HG03280 (cell line): ENCODE measurements around the gene SLC2A4RG.

ENCODE experiments used
- ATAC-seq: cut with Tn5 transposase; IDR thresholded peaks from one replicate; pipeline ENCODE4 v1.9.1; 2021; ENCODE audit warnings: mild to moderate bottlenecking, moderate library complexity; ENCODE audit not compliant: unreplicated experiment

SLC2A4RG gene

DNA sequence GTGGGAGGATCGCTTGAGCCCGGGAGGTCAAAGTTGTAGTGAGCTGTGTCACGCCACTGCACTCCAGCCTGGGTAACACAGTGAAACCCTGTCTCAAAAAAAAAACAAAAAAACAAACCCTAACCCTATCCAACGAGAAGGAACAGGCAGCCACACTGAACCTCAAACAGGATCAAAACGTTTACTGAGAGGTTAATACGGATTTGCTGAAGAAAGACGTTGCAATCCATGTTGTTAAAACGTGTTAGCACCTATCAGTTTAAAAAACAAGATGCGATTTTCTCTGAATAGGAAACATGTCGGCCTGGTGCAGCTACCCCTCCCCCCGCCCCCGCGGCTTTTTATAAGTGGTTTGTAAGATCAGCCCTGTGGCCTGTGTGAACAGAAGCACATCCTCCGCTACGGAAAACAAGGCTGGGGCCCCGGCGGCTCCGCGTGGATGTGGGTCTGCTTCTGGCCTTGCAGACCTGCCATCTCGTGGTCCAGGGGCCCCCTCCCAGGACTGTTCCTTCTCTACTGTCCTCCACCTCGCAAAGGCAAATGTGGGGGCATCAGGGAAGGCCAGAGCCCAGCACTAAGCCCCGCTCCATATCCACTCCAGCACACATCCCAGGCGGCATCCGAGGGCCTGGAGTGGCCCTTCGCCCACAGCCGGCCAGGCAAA is 11.4 kb downstream of the SLC2A4RG start:
- ATAC-seq: no peak

DNA sequence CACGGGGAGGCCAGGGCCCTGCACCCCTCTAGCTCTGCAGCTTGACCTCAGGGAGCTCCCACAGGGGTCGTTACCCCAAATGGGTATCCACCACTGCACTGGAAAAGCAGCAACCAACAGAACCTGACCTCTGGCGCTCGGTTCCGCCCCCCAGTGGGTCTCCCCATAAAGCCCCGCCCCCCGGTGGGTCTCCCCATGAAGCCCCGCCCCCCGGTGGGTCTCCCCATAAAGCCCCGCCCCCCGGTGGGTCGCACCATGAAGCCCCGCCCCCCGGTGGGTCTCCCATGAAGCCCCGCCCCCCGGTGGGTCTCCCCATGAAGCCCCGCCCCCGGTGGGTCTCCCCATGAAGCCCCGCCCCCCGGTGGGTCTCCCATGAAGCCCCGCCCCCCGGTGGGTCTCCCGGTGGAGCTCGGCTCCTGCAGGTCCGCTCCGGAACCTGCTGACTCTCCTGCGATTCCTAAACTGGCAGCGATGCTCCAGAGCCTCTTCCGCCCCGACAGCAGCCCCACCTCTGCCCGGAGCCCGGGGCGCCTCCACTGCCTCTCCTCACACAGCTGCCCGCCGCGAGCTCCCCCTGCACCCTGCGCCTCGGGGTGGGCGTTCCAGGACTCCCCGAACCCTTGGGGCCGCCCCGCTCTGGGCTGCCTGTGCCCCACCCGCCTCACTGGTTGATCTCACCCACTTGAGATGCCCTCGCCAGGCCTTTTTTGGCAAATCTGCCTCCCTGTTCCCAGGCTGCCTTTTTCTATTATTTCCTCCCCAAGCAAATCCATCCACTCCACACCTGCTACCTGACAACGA is 12.1 kb downstream of the SLC2A4RG start:
- no peak for ATAC-seq

DNA sequence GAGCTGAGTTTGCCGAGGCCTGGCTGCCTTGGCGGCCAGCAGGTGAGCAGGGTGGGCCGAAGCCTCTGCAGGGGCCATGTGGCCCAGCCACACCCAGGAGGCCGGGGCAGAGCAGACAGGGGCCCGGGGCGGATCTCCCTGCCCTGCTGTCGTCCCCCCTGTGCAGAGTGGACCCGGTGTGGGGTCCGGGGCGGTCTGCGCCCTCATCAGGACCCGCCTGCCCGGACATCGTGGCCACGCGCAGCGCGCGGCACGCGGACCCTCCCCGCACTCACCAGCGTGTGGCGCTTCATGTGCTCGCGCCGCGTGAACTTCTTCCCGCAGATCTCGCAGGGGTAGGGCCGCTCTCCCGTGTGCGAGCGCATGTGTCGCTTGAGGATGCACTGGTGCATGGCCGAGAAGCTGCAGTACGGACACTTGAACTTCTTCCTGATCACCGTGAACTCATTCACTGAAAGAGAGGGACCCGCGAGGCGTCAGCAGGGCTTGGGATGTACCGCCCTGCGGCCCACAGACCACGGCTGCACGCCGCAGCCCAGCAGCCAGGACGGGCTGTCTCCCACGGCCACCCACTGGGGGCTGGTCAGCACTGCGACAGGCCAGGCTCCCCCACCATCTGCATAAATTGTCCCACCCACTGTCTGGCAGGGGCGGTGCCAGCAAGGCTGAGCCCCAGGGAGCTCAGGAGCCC is 13.0 kb downstream of the SLC2A4RG start:
- ATAC-seq: no peak

DNA sequence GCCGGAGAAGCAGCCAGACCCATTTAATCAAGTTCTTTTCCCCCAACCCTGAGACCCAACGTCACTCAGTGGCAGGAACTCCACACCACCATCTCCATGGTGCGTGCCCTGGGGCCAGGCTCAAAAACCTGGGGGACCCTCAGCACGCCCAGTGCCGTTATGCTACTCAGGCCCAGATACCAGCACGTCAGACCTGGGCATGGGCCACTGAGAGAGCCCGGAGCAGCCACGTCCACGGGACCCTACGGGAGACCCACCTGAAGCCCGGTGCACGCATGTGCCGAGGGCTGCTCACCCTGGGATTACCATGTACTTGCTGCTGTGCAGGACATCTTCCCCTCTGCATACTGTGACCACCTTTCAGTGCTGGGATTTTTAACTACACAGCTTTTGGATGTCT is 13.8 kb downstream of the SLC2A4RG start:
- ATAC-seq: no peak

DNA sequence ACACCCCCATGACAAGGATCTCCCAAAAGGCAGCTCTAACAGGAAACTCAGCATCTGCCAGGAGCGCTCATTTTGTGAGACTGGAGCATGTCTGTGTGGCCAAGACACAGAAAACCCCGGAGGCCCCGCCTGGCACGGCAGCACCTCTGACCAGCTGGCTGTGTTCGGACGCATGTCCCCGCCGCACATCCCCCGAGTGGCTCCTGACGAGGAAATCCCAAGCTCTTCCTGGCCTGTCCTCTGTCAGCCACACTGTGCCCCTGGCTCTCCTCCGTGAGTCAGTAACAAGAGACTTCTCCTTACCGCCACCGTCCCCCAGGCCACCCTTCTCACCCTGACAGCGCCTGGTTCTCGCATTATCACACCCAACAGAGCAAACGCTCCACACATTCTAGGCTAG is 14.4 kb downstream of the SLC2A4RG start:
- ATAC-seq: no peak

DNA sequence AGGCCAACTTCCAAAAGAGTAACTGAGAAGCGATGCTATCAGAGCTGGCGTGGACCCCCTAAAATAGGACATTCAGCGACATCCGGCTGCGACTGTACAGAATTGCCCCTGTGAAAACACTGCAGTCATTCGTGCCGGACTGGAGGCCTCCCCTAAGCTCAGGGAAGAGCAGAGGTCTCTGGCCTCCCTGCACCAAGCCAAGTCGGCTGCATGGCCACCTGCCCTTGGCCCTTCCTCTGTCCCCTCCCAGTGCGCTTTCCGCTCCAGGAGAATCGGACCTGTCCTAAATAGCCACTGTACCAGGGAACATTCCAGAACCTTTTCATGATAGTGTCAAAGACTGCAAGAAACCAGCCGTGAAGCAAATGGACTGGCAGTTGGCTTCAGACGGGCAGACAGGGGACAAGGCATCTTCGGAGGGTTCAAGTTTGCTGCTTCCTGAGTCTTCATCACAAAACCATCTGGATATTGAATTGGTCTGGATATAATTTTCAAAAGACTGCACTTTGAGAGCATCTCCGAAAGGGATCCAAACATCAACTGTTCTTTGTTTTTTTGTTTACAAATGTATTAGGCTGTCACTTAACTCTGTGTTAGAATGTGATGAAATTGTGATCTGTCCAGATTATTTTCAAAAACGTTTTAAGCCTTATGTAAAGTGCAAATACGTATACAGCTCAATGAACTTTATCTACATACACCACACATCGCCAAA is 16.5 kb downstream of the SLC2A4RG start:
- ATAC-seq: no peak

DNA sequence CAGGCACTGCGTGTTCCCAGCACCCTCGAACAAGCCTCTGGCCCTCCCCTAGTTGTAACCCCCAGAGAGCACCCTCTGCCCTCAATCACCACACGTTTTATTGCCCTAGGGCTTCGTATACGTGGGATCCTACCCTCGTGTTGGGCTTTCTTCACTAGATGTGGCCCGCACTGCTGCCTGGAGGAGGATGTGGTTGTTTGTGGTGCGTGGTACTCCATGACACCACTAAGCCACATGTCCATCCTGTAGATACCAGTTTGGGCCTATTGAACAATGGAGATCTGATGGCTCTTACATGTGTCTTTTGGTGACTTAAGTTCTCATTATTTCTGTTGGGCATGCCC is 17.0 kb downstream of the SLC2A4RG start:
- ATAC-seq: no peak

DNA sequence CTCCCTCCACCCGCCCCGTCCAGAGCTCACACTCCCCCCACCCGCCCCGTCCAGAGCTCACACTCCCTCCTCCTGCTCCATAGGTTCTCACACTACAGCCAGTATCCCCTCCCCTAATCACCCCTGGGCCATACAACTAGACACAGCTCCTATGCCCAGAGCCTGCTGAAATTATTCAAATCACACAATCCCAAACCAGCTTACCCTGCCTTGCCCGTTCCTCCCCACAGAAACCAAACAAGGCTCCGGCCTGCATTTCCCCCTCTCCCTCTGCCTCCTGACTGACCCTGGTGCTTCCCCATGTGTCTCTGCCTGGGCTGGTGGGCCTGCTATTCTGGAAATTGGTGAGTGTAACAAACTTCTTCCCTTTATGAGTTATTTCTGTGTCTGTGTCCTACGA is 18.6 kb downstream of the SLC2A4RG start:
- no peak for ATAC-seq

DNA sequence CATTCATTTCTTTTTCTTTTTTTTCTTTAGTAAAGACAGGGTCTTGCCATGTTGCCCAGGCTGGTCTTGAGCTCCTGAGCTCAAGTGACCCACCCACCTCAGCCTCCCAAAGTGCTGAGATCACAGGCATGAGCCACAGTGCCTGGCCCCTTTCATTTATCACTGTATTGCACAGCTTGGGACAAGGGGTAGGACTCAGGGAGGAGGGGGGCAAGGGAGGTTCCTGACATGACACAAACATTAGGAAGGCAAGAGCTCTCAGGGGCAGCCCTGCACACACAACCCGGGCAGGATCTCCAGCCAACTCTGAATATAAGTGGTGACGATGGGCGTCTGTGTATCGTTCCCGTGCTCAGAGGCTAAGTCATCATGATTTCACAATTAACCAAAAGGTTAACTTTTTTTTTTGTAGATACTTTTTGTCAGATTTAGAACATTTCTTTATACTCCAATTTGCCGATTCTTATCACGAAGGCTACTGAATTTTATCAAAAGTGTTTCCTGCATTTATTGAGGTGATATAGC is 19.9 kb downstream of the SLC2A4RG start:
- no peak for ATAC-seq

DNA sequence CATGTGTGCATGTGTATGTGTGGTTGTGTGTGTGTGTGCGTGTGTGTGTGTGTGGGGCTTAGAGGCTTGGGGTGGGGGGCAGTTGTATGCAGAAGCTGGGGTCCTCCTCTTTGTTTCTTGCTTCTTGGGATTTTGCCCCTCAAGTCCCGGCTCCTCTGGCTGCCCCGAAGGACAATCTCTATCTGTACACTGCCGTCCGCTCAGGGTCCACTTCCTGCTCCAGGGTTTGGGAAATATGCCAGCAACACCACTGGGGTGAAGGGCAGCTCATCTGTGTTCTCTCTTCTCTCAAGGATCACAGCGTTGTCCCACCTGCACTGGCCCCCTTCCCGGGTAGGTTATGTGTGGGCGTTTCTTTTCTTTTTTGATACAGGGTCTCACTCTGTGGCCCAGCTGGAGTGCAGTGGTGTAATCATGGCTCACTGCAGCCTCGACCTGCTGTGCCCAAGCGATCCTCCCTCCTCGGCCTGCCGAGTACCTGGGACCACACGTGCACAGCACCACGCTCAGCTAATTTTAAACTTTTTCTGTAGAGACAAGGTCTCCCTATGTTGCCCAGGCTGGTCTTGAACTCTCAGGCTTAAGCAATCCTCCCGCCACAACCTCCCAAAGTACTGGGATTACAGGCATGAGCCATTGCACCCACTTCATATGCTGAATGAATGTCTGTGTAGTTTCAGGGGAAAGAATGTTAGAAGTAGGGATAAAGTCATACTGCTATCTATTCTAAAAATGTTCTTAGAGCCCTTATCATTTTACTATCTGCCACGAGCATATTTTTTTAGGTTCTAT is 25.7 kb downstream of the SLC2A4RG start:
- ATAC-seq: no peak

DNA sequence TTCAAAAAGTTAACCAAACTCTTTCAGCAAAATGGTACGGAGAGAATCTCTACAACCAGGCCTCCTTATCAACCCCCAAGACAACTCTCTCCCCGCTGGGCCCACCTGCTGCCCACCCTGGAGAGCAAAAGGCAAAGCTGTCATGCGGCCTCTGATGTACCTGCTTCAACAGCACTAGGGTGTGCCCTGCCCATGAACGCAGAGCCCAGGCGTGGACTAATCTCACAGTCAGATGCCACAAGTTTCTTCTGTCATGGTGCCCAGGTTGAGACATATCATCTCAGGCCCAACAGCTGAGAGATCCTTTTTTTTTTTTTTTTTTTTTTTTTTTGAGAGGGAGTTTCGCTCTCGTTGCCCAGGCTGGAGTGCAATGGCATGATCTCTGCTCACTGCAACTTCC is 26.3 kb downstream of the SLC2A4RG start:
- no peak for ATAC-seq

DNA sequence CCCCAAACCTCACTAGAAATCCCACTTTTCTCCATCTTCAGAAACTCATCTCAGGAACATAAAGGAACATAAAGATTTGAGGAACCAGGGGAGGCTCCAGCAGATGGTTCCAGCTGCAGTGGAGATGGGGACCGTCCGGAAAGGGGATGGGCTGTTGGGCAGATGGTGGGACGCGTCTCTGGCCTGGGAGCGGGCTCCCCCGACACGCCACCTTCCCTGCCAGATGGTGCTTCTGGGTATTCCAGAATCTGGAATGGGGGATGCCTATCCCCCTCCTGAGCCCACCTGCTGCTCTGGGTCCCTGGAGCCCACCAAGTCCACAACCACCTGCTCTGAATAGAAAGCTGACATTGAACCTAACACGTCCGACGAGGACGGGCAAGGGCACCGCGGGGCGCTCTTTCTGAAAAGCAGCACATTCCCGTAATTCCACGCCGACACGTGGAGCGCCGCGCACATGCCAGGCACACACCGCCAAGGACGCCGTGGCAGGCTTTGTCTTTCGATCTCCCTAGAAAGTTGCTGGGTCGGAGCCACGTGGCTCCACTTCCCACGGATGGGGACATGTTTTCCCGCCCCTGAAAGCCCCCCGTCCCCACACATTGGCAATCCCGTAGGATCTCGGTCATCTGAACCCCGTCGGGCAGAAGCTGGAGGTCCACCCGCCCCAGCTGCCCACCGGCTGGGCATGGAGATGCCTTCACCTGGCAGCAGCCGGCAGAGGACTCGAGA is 27.3 kb downstream of the SLC2A4RG start:
- ATAC-seq: no peak

DNA sequence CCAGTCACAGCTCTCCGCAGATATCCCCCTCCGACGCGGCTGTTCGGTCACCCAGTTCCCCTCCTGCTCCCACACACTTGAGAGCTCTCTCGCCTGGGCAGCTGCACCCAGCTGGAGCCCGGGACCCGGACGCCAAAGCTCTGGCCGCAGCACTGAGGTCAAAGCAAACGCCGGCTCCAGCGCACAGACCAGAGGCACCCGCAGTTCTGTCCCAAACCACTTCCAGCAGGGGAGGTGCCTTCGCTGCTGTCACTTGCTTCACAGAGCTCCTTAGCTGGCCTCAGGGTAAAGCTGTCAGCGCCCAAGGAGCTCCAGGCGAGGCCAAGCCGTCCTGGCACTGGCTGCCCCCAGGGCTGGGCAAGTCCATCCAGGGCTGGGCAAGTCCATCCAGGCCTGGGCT is 27.9 kb downstream of the SLC2A4RG start:
- ATAC-seq: no peak

DNA sequence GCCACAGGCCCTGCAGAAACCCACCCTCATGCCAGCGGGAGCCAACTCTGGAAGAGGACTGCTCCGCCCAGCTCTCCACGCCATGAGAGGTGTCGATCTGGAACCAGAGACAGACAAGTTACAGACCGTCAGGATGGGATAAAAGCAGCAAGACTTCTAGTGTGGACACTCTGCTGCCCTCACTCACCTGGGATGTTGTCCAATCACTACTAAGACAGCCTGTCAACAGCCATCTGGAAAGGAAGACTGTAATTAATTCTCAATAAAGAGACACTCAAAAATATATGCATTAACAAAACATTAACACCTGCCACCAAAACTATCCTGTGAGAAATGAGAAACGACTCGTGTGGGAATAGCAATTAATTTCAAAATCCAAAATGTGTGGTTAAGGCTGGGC is 28.3 kb downstream of the SLC2A4RG start:
- no peak for ATAC-seq

DNA sequence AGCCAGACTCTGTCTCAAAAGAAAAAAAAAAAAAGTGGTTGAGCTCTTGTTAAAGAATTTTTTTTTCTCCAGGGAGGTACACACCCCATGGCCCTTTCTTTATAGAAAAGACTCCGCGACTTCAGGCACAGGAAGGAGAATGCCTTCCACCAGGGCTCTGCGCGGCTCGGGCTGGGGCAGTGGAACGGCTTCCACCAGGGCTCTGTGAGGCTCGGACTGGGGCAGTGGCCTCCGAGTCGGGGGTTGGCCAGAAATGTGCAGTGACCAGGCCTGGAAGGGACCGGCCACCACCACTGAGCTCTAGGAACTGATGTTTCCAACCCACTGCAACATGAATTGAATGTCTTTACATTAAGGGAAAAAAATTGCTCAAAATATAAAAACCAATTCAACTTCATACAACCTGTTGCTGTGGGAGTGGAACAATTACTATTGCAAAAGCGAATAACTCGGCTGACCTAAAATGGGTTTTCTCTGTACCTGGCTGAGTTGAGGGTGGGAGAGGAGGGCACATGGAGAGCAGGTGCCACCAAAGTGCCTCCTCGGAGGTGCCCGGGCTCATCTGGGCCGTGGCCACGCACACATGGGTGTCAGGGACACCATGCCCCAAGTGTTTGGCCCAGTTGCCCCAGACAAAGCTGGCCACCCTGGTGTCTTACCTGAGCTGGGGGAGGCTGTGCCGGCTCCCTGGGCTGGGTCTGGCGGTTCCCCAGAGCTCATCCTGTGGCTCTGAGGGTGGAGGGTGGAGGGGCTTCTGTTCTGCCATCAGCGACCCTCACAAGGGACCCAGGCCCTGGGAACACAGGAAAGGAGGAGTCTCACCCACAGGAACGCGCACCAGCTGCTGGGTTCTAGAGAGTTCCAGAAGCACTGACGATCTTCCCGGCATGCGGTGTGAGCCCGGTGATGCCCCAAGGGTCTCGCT is 29.3 kb downstream of the SLC2A4RG start:
- no peak for ATAC-seq

DNA sequence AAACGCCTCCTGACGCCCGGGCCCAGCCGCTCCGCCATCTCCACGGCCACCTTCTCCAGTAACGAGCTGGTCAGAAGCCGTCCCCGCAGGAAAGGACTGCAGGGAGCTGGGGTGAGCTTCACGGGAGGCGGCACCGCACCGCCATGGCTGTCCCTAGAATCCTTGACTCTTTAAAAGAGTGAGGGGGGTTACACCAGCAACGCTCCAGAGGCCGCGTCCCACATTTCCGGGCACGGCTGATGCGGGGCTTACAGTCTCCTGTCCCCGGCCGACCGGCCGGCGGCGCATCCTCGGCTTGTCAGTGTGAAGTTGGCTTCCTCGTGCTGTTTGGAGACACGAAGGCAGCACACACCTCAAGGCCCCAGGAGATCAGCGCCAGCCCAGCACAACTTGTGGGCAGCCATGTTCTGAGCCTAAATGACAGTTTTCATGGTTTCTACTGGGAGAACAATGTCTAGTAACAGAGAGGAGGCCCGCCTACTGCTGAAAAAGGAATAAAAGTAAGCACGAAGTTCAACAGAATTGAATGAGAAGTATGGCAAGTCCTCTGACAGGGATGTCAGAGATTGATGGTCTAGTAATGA is 30.4 kb downstream of the SLC2A4RG start:
- no peak for ATAC-seq

DNA sequence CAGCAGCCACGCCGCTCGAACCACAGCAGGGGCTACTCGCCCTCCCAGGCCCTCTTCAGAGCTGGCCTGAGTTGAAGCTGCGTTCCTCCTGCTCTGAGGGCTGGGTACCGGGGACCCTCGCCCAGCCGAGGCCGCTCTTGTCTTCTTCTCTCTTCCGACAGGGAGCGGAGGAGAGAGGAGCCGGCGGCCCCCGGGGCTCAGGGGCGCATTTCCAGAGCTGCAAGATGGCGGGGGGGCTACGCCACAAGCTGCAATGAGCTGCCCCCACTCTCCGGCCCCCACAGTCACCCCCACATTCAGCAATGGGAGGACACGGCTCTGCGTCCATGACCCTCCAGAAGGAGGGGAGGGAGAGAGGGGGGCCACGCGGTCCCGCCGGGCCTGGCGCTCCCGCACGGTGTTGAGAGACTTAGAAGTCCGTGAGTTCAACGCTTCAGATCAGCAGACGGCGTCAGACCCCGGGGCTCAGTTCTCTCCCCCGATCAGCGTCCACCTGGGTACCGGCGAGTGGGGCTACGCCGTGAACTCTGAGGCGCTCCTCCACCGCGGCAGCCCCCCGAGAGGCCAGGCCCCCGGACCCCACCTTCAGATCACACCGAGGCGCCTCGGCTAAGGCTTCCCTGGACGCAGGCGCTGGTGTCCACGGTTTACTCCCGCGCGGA is 31.6 kb downstream of the SLC2A4RG start:
- ATAC-seq: no peak
